Measurements from ENCODE around the gene NDFIP2. TPM values are rescaled to one million over a fixed set of nuclear protein-coding genes. Genes with fewer than 3 reads are reported as not detected.
"Not testable (repeated sequence)": the region's sequence is repeated elsewhere in the genome, so short reads cannot be mapped to it uniquely, and the experiment has no call there.

The NDFIP2 gene
- total RNA-seq, 1 experiment from 2014 or later = 81.6 TPM

DNA sequence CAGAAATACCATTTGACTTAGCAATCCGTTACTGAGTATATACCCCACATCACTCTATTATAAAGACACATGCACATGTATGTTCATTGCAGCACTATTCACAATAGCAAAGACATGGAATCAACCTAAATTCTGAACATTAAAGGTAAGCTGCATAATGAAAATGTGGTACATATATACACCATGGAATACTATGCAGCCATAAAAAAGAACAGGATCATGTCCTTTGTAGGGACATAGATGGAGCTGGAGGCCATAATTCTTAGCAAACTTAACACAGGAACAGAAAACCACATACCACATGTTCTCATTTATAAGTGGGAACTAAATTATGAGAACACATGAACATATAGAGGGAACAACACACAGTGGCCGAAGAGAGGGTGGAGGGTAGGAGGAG, 85.2 kb downstream of the NDFIP2 start:
- no TSS peak for BruUV-seq (replicated peaks)
- peaks cover 14% of the 10 kb centered on the region for H3K36me3 Mint-ChIP-seq (ENCODE audit: insufficient read depth, unreplicated experiment)
- intact Hi-C loops (cut with micrococcal nuclease) = loop anchor here (10.0 kb wide), 1 partner anchor 59 kb away; no protein-coding TSS in a partner anchor
- H3K4me1 Mint-ChIP-seq (ENCODE audit: insufficient read depth, unreplicated experiment) = no peaks in the 10 kb centered on the region
- no peaks in the 10 kb centered on the region for H3K27me3 Mint-ChIP-seq (ENCODE audit: insufficient read depth, unreplicated experiment)
- CTCF ChIA-PET = interaction anchor here (0.6 kb wide), 1 partner anchor 119 kb away, joined by 3 read pairs; no protein-coding TSS in a partner anchor
- no peak overlapping the region for H3K27ac Mint-ChIP-seq (ENCODE audit: low read depth, unreplicated experiment)
- TF ChIP-seq, protein P1, sequence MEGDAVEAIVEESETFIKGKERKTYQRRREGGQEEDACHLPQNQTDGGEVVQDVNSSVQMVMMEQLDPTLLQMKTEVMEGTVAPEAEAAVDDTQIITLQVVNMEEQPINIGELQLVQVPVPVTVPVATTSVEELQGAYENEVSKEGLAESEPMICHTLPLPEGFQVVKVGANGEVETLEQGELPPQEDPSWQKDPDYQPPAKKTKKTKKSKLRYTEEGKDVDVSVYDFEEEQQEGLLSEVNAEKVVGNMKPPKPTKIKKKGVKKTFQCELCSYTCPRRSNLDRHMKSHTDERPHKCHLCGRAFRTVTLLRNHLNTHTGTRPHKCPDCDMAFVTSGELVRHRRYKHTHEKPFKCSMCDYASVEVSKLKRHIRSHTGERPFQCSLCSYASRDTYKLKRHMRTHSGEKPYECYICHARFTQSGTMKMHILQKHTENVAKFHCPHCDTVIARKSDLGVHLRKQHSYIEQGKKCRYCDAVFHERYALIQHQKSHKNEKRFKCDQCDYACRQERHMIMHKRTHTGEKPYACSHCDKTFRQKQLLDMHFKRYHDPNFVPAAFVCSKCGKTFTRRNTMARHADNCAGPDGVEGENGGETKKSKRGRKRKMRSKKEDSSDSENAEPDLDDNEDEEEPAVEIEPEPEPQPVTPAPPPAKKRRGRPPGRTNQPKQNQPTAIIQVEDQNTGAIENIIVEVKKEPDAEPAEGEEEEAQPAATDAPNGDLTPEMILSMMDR (IDR thresholded peaks at IDR 0.05; ENCODE audit: unreplicated experiment) = no peak
- DNase-seq (ENCODE audit: unreplicated experiment) = no peak
- POLR2A ChIA-PET = interaction anchor here (0.6 kb wide), 1 partner anchor 33 kb away, joined by 3 read pairs; no protein-coding TSS in a partner anchor
- no peak overlapping the region for H3K4me3 Mint-ChIP-seq (ENCODE audit: unreplicated experiment)
- peaks cover 36% of the 10 kb centered on the region for H3K9me3 Mint-ChIP-seq (ENCODE audit: unreplicated experiment)

DNA sequence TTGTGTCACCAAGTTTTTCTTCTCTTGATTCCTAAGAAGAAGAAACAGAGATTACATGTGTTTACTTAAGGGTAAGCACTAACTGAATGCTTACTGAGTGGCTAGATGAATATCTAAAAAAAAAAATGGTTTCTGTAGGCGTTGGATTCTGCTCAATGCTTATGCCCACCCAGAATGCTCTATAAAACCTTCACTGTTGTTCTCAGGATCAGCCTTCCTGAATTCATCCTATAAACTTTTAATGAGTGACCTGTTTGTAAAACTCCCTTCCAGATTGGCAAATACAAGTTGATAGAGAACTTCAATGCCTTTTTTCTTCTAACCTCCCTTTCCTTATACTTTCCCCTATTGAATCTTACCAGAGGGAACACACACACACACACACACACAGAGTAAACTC, 90.2 kb downstream of the NDFIP2 start:
- no TSS peak for BruUV-seq (replicated peaks)

DNA sequence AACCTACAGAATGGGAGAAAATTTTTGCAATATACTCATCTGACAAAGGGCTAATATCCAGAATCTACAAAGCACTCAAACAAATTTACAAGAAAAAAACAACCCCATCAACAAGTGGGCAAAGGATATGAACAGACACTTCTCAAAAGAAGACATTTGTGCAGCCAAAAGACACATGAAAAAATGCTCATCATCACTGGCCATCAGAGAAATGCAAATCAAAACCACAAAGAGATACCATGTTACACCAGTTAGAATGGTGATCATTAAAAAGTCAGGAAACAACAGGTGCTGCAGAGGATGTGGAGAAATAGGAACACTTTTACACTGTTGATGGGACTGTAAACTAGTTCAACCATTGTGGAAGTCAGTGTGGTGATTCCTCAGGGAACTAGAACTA, 92.9 kb downstream of the NDFIP2 start:
- DNase-seq (ENCODE audit: unreplicated experiment); H3K27me3 Mint-ChIP-seq (ENCODE audit: insufficient read depth, unreplicated experiment); H3K4me1 Mint-ChIP-seq (ENCODE audit: insufficient read depth, unreplicated experiment); H3K9me3 Mint-ChIP-seq (ENCODE audit: unreplicated experiment); intact Hi-C loops (cut with micrococcal nuclease); H3K36me3 Mint-ChIP-seq (ENCODE audit: insufficient read depth, unreplicated experiment); H3K4me3 Mint-ChIP-seq (ENCODE audit: unreplicated experiment); H3K27ac Mint-ChIP-seq (ENCODE audit: low read depth, unreplicated experiment); BruUV-seq (replicated peaks); CTCF ChIA-PET: not testable (repeated sequence)
- POLR2A ChIA-PET = interaction anchor here (0.7 kb wide), 1 partner anchor 10 kb away, joined by 3 read pairs; no protein-coding TSS in a partner anchor

More for the DNA sequence above, 90.2 kb downstream of the NDFIP2 start:
- TF ChIP-seq, protein P1 (IDR thresholded peaks at IDR 0.05; ENCODE audit: unreplicated experiment) = no peak
- no peaks in the 10 kb centered on the region for H3K27me3 Mint-ChIP-seq (ENCODE audit: insufficient read depth, unreplicated experiment)
- ChIA-PET POLR2A (interaction anchor here (0.8 to 2.0 kb wide), 2 partner anchors 19 to 73 kb away, joined by 3 to 6 read pairs; no protein-coding TSS in a partner anchor), CTCF (no interaction called here)
- H3K36me3 Mint-ChIP-seq (ENCODE audit: insufficient read depth, unreplicated experiment) = no peaks in the 10 kb centered on the region
- intact Hi-C loops (cut with micrococcal nuclease) = no loop called here
- no peak overlapping the region for H3K27ac Mint-ChIP-seq (ENCODE audit: low read depth, unreplicated experiment)
- H3K9me3 Mint-ChIP-seq (ENCODE audit: unreplicated experiment) = no peaks in the 10 kb centered on the region
- no peak for DNase-seq (ENCODE audit: unreplicated experiment)
- H3K4me3 Mint-ChIP-seq (ENCODE audit: unreplicated experiment) = no peak overlapping the region
- no peaks in the 10 kb centered on the region for H3K4me1 Mint-ChIP-seq (ENCODE audit: insufficient read depth, unreplicated experiment)

DNA sequence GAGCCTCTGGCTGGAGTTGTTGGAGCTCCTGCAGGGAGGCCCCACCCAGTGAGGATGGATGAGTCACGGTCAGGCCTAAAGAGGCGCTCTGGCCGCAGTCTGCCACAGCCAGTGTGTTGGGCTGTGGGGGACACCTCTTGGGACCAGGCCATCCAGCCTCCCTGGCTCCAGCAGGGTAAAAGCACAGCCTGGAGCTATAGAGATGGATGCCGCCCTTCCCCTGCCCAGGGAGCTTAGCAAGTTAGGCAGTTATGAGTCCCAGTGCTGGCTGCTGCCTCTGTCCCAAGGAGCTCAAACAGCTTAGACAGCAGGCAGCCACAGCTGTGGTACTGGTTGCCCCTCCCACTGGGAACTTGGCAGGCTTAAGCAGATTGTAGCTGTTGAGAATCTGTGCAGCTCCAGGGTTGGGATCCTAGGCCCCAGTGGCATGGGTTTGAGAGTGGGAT, 100.9 kb downstream of the NDFIP2 start:
- H3K9me3 Mint-ChIP-seq (ENCODE audit: unreplicated experiment) = peaks cover 15% of the 10 kb centered on the region
- TF ChIP-seq, protein P1 (IDR thresholded peaks at IDR 0.05; ENCODE audit: unreplicated experiment) = no peak
- POLR2A ChIA-PET = interaction anchor here (1.1 to 1.5 kb wide), 4 partner anchors 22 to 759 kb away, joined by 3 to 4 read pairs (median 4); partner anchors contain the start of gene SPRY2
- peak; percentile 84 for DNase-seq (ENCODE audit: unreplicated experiment)
- no peaks in the 10 kb centered on the region for H3K27me3 Mint-ChIP-seq (ENCODE audit: insufficient read depth, unreplicated experiment)
- no peaks in the 10 kb centered on the region for H3K36me3 Mint-ChIP-seq (ENCODE audit: insufficient read depth, unreplicated experiment)
- peaks cover 5% of the 10 kb centered on the region for H3K4me1 Mint-ChIP-seq (ENCODE audit: insufficient read depth, unreplicated experiment)
- no peak overlapping the region for H3K4me3 Mint-ChIP-seq (ENCODE audit: unreplicated experiment)
- BruUV-seq (replicated peaks) = no TSS peak
- H3K27ac Mint-ChIP-seq (ENCODE audit: low read depth, unreplicated experiment) = peak overlapping the region; percentile 6
- CTCF ChIA-PET = interaction anchor here (0.9 to 2.4 kb wide), 4 partner anchors 32 to 158 kb away, joined by 4 to 7 read pairs (median 5); no protein-coding TSS in a partner anchor
- intact Hi-C loops (cut with micrococcal nuclease) = no loop called here
